DOHH2 (cell line): ENCODE measurements around the gene GBGT1.

Source experiments
- H3F3A ChIP-seq: fragments of 200-600 bp; sonication (generic), shearing (Covaris generic); 2 replicates; pipeline ENCODE4 v1.6.0; 2016; ENCODE audit warnings: antibody characterized with exemption, mild to moderate bottlenecking; ENCODE audit not compliant: control insufficient read depth, insufficient read depth
- H3K27ac ChIP-seq: fragments of 200-600 bp; sonication (generic); 2 replicates; pipeline ENCODE4 v1.5.1; 2014; ENCODE audit warnings: low read depth, mild to moderate bottlenecking, low read length, moderate library complexity
- H3K27me3 ChIP-seq: fragments of 200-600 bp; sonication (generic); 2 replicates; pipeline ENCODE4 v1.6.1; 2014; ENCODE audit warnings: mild to moderate bottlenecking, low read length, mixed read lengths; ENCODE audit not compliant: control insufficient read depth
- H3K36me3 ChIP-seq: fragments of 200-600 bp; sonication (generic); 2 replicates; pipeline ENCODE4 v1.6.1; 2014; ENCODE audit warnings: mild to moderate bottlenecking, low read length, moderate library complexity, mixed read lengths; ENCODE audit not compliant: control insufficient read depth
- H3K4me1 ChIP-seq: fragments of 200-600 bp; sonication (generic); 2 replicates; pipeline ENCODE4 v1.6.1; 2014; ENCODE audit warnings: mild to moderate bottlenecking, low read length, mixed read lengths; ENCODE audit not compliant: control insufficient read depth
- H3K4me2 ChIP-seq: fragments of 200-600 bp; sonication (generic); 2 replicates; pipeline ENCODE4 v1.6.0; 2014; ENCODE audit warnings: mild to moderate bottlenecking, low read length, moderate library complexity
- H3K4me3 ChIP-seq: fragments of 200-600 bp; sonication (generic); 2 replicates; pipeline ENCODE4 v1.5.1; 2014; ENCODE audit warnings: mild to moderate bottlenecking, low read length, mixed read lengths
- H3K79me2 ChIP-seq: fragments of 200-600 bp; sonication (generic); 2 replicates; pipeline ENCODE4 v1.6.1; 2014; ENCODE audit warnings: mild to moderate bottlenecking, low read length, mixed read lengths; ENCODE audit not compliant: control insufficient read depth
- H3K9me2 ChIP-seq: fragments of 200-600 bp; sonication (generic); replicated peaks from 2 replicates; pipeline ENCODE4 v1.6.1; 2014; ENCODE audit warnings: mild to moderate bottlenecking, low read length, mixed read lengths; ENCODE audit not compliant: control insufficient read depth
- H3K9me3 ChIP-seq: fragments of 200-600 bp; sonication (generic); 2 replicates; pipeline ENCODE4 v1.6.1; 2014; ENCODE audit warnings: antibody characterized with exemption, low read length, mixed read lengths; ENCODE audit not compliant: control insufficient read depth, insufficient read depth
- H4K20me1 ChIP-seq: fragments of 200-600 bp; sonication (generic); 2 replicates; pipeline ENCODE4 v1.6.0; 2014; ENCODE audit warnings: low read depth, mild to moderate bottlenecking, antibody characterized with exemption, low read length, moderate library complexity; ENCODE audit not compliant: control insufficient read depth, insufficient read depth
- EZH2phosphoT487 ChIP-seq: fragments of 200-600 bp; sonication (generic); IDR thresholded peaks from 2 replicates; pipeline ENCODE4 v1.6.1; 2017; ENCODE audit warnings: borderline replicate concordance, mild to moderate bottlenecking, antibody characterized with exemption, low read length, moderate library complexity, mixed read lengths
- TF ChIP-seq, protein P1 (sequence below): fragments of 200-600 bp; sonication (generic); IDR thresholded peaks from one replicate; pipeline ENCODE4 v1.5.1; 2014; ENCODE audit warnings: antibody characterized with exemption, mild to moderate bottlenecking, low read depth, low read length; ENCODE audit not compliant: poor library complexity, severe bottlenecking

The GBGT1 gene

DNA sequence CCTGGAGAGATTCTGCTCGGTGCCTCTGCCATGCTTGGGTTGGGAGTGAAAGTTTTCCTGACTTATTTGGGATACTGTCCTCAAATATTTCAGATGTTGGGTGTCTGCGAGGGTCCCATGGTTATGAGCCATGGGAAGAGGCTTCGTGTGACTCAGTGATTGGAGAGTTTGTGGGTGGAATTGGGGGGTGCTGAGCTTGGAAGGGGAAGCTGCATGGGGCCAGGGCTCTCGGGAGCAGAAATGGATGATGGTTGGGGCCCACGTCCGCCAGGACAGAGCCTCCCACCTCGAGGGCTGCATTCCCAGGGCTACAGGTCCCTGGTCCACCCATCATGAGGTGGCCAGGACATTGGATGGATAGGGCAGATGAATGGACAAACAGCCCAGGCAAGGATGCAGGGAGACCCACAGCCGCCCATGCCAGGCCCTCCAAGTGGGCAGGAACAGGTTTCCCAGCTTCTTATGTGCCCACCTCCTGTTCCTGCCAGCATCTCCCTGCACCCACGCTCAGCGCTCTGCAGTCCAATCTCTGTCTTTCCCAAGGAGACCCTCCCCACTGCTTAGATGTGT, 39.9 kb upstream of the GBGT1 start:
- no peak for TF ChIP-seq EZH2phosphoT487
- TF ChIP-seq, protein P1, sequence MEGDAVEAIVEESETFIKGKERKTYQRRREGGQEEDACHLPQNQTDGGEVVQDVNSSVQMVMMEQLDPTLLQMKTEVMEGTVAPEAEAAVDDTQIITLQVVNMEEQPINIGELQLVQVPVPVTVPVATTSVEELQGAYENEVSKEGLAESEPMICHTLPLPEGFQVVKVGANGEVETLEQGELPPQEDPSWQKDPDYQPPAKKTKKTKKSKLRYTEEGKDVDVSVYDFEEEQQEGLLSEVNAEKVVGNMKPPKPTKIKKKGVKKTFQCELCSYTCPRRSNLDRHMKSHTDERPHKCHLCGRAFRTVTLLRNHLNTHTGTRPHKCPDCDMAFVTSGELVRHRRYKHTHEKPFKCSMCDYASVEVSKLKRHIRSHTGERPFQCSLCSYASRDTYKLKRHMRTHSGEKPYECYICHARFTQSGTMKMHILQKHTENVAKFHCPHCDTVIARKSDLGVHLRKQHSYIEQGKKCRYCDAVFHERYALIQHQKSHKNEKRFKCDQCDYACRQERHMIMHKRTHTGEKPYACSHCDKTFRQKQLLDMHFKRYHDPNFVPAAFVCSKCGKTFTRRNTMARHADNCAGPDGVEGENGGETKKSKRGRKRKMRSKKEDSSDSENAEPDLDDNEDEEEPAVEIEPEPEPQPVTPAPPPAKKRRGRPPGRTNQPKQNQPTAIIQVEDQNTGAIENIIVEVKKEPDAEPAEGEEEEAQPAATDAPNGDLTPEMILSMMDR: no peak
- no peaks in the 10 kb centered on the region for H3K27me3 ChIP-seq
- no peak overlapping the region for H3K4me2 ChIP-seq
- H3K9me3 ChIP-seq: no peaks in the 10 kb centered on the region
- H4K20me1 ChIP-seq: no peaks in the 10 kb centered on the region
- H3K27ac ChIP-seq: no peak overlapping the region
- H3F3A ChIP-seq: no peaks in the 10 kb centered on the region
- no peak overlapping the region for H3K4me3 ChIP-seq
- no peaks in the 10 kb centered on the region for H3K79me2 ChIP-seq
- H3K36me3 ChIP-seq: no peaks in the 10 kb centered on the region
- H3K9me2 ChIP-seq: no peaks in the 10 kb centered on the region
- H3K4me1 ChIP-seq: no peaks in the 10 kb centered on the region

DNA sequence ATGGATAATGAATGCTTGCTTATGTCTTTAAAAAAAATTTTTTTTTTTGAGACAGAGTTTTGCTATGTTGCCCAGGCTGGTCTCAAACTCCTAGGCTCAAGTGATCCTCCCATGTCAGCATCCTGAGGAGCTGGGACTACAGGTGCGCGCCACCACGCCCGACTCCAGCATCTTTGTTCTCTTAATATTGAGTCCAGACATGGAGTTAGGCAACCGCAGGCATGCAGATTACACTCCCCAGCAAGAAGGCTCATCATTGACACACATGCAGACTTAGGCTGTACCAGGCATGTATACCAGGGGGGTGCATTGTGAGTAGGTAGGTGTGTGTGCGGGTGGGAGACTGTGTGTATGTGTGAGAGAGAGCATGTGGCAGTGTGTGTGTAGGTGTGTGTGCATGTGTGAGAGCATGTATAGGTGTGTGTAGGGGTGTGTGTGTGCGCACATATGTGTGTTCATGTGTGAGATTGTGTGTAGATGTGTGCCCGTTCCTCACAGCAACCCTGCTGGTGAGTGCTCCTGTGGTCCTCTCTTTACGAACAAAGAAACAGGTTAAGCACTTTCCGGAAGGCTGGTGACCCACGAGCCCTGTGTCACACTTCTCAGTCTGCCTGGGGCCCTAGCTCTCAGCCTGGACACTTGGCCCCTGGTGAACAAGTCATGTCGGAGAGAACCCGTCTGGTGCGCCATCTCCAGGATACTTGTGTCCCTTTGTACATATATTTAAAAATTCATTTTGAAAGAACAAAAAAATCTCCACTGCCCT, 39.2 kb upstream of the GBGT1 start:
- no peaks in the 10 kb centered on the region for H3K27me3 ChIP-seq
- no peak overlapping the region for H3K27ac ChIP-seq
- H4K20me1 ChIP-seq: no peaks in the 10 kb centered on the region
- no peak overlapping the region for H3K4me3 ChIP-seq
- no peaks in the 10 kb centered on the region for H3K36me3 ChIP-seq
- H3K4me1 ChIP-seq: no peaks in the 10 kb centered on the region
- no peaks in the 10 kb centered on the region for H3K79me2 ChIP-seq
- no peaks in the 10 kb centered on the region for H3K9me2 ChIP-seq
- no peak overlapping the region for H3K4me2 ChIP-seq
- no peaks in the 10 kb centered on the region for H3F3A ChIP-seq
- TF ChIP-seq, protein P1: no peak
- no peak for TF ChIP-seq EZH2phosphoT487
- no peaks in the 10 kb centered on the region for H3K9me3 ChIP-seq

DNA sequence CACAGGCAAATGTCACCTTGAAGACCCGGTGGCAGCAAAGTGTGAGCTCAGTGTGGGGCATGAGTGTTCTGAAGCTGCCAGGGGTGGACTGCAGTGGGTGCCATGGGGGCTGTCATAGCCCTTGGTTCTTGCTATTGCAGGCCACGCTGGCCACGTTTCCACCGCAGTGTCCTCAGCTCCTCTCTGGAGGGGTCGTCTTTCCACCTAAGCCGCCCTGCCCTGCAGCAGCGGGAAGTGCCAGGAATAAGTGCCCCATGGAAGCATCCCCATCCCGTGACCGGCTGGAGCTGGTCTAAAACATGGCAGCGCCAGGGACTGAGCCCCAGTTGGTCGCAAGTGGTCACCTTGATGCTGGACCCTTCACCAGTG, 38.4 kb upstream of the GBGT1 start:
- Histone ChIP-seq H3K4me2 (no peak overlapping the region), H3K9me3 (no peaks in the 10 kb centered on the region), H3K27ac (no peak overlapping the region), H3K27me3 (no peaks in the 10 kb centered on the region), H4K20me1 (no peaks in the 10 kb centered on the region), H3K79me2 (no peaks in the 10 kb centered on the region), H3K4me3 (no peak overlapping the region), H3K36me3 (no peaks in the 10 kb centered on the region), H3K9me2 (no peaks in the 10 kb centered on the region), H3K4me1 (no peaks in the 10 kb centered on the region), H3F3A (no peaks in the 10 kb centered on the region)
- TF ChIP-seq, protein P1: no peak
- no peak for TF ChIP-seq EZH2phosphoT487
